Neural crest cell (in vitro differentiated cells): ENCODE measurements around the gene AVEN. TPM values are rescaled to one million over a fixed set of nuclear protein-coding genes. Genes with fewer than 3 reads are reported as not detected.

Experiments used
- DNase-seq: peaks from one replicate; pipeline ENCODE4 v3.0.0; 2021; ENCODE audit warnings: low read depth, mixed read lengths, low spot score
- H3K27ac Mint-ChIP-seq: one replicate; pipeline ENCODE4 v1.8.0; 2021; ENCODE audit warnings: mild to moderate bottlenecking, mixed read lengths; ENCODE audit not compliant: unreplicated experiment
- H3K27me3 Mint-ChIP-seq: 2 replicates; pipeline ENCODE4 v1.8.0; 2021; ENCODE audit warnings: low read depth, mild to moderate bottlenecking, mixed read lengths
- H3K36me3 Mint-ChIP-seq: 2 replicates; pipeline ENCODE4 v1.8.0; 2021; ENCODE audit warnings: low read depth, mild to moderate bottlenecking, mixed read lengths
- H3K4me1 Mint-ChIP-seq: 2 replicates; pipeline ENCODE4 v1.8.0; 2021; ENCODE audit warnings: mixed read lengths
- H3K4me3 Mint-ChIP-seq: one replicate; pipeline ENCODE4 v1.8.0; 2021; ENCODE audit warnings: mild to moderate bottlenecking, mixed read lengths
- H3K9me3 Mint-ChIP-seq: 2 replicates; pipeline ENCODE4 v1.8.0; 2021; ENCODE audit warnings: mixed read lengths
- CTCF ChIP-seq: fragments of 200-600 bp; sonication (generic); conservative IDR thresholded peaks from 2 replicates; pipeline ENCODE4 v1.5.0; 2021; ENCODE audit warnings: antibody characterized with exemption, mild to moderate bottlenecking
- total RNA-seq: library from RNA; stranded (reverse); gene quantifications from 2 replicates; pipeline ENCODE4 v1.2.1, GENCODE V29; 2021

The AVEN gene
- total RNA-seq, 1 donor from 2014 or later, result 15.0 TPM

DNA sequence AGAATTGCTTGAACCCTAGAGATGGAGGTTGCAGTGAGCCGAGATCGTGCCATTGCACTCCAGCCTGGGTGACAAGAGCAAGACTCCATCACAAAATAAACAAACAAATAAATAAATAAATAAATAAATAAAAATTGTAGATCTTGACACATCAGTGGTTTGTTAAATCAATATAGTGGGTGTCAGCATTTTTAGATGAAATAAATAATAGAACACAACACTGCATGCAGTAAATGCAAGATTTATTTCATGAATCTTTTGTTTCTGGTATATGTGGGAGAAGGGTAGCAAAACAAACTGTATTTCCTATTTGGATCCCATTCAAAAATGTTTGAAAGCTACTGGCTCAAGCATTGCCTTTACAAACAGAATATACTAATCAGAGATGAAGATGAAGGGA is 106.3 kb downstream of the AVEN start:
- Mint-ChIP-seq H3K4me1 (no peaks in the 10 kb centered on the region), H3K4me3 (no peak overlapping the region), H3K27me3 (no peaks in the 10 kb centered on the region), H3K9me3 (no peaks in the 10 kb centered on the region), H3K36me3 (no peaks in the 10 kb centered on the region), H3K27ac (no peak overlapping the region)
- no peak for TF ChIP-seq CTCF
- no peak for DNase-seq

- H3K4me1 Mint-ChIP-seq, result no peaks in the 10 kb centered on the region
- H3K36me3 Mint-ChIP-seq, result peaks cover 2% of the 10 kb centered on the region
- DNase-seq, result no peak
- no peak overlapping the region for H3K27ac Mint-ChIP-seq
- no peaks in the 10 kb centered on the region for H3K9me3 Mint-ChIP-seq
- no peaks in the 10 kb centered on the region for H3K27me3 Mint-ChIP-seq
- no peak overlapping the region for H3K4me3 Mint-ChIP-seq
- no peak for TF ChIP-seq CTCF
Observed at GRCh38 chr15:33926260-33926659, 112.7 kb downstream of the AVEN start.

GRCh38 chr15:33923446-33923845 is 115.6 kb downstream of the AVEN start:
- Mint-ChIP-seq H3K36me3 (peaks cover 2% of the 10 kb centered on the region), H3K9me3 (no peaks in the 10 kb centered on the region), H3K27me3 (no peaks in the 10 kb centered on the region), H3K4me3 (no peak overlapping the region), H3K4me1 (no peaks in the 10 kb centered on the region), H3K27ac (no peak overlapping the region)
- no peak for DNase-seq
- no peak for TF ChIP-seq CTCF

DNA sequence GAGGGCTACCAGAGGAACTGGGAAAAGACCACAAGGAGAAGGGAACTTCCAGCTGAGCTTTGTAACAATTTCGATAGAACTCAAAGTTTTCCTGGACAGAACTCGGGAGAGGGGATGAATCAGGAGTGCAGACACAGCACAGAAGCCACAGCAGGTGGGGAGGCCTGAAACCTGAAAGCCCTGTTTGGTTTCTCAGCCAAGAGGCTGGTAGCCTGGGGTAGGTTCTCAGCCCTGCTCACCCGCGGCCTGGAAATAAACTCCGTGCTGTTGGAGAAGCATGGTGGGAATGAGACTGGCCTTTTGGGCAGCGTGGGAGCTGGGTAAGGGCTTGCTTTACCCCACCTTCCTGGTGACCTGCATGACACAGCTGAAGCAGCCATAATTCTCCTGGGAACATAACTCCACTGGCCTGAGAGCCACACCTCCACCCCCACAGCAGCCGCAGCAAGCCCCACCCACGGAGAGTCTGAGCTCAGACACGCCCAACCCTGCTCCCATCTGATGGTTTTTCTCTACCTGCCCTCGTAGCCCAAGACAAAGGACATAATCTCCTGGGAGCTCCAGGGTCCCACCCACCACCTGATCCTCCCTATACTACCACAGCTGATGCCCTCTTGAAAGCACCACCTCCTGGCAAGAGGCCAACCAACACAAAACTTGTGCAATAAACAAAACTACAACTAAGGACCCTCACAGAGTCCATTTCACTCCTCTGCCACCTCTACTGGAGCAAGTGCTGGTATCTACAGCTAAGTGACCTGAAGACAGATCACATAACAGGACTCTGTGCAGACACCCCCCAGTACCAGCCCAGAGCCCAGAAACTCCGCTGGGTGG is 123.2 kb downstream of the AVEN start:
- Mint-ChIP-seq H3K4me1 (no peaks in the 10 kb centered on the region), H3K4me3 (no peak overlapping the region), H3K27me3 (no peaks in the 10 kb centered on the region), H3K9me3 (no peaks in the 10 kb centered on the region), H3K27ac (peak overlapping the region; percentile 60), H3K36me3 (no peaks in the 10 kb centered on the region)
- no peak for DNase-seq
- TF ChIP-seq CTCF, result no peak

GRCh38 chr15:33913459-33913858 is 125.5 kb downstream of the AVEN start:
- no peak overlapping the region for H3K4me3 Mint-ChIP-seq
- no peak for DNase-seq
- H3K27ac Mint-ChIP-seq, result no peak overlapping the region
- H3K36me3 Mint-ChIP-seq, result no peaks in the 10 kb centered on the region
- no peaks in the 10 kb centered on the region for H3K4me1 Mint-ChIP-seq
- H3K9me3 Mint-ChIP-seq, result no peaks in the 10 kb centered on the region
- TF ChIP-seq CTCF, result no peak
- no peaks in the 10 kb centered on the region for H3K27me3 Mint-ChIP-seq
